NB4 (cell line): ENCODE measurements around the gene RPS18.

Experiments used
- DNase-seq: peaks from one replicate; pipeline ENCODE4 v3.0.0; 2010; ENCODE audit warnings: low read depth
- H3K4me3 ChIP-seq: one replicate; pipeline ENCODE4 v1.5.1; 2011; ENCODE audit warnings: mild to moderate bottlenecking, low read depth, low read length, moderate library complexity
- MYC ChIP-seq: IDR thresholded peaks from 2 replicates; pipeline ENCODE4 v1.6.1; 2011; ENCODE audit warnings: low read depth, low read length
- POLR2A ChIP-seq: IDR thresholded peaks from 2 replicates; pipeline ENCODE4 v1.6.1; 2011; ENCODE audit warnings: mild to moderate bottlenecking; ENCODE audit not compliant: insufficient read length; ENCODE audit errors: extremely low read depth
- TF ChIP-seq, protein P1 (sequence below): IDR thresholded peaks from 2 replicates; pipeline ENCODE4 v1.6.1; 2011; ENCODE audit warnings: low read depth, low read length
- TF ChIP-seq, protein P2 (sequence below): IDR thresholded peaks from one replicate; pipeline ENCODE4 v1.5.1; 2012; ENCODE audit warnings: low read depth, low read length

RPS18 gene

DNA sequence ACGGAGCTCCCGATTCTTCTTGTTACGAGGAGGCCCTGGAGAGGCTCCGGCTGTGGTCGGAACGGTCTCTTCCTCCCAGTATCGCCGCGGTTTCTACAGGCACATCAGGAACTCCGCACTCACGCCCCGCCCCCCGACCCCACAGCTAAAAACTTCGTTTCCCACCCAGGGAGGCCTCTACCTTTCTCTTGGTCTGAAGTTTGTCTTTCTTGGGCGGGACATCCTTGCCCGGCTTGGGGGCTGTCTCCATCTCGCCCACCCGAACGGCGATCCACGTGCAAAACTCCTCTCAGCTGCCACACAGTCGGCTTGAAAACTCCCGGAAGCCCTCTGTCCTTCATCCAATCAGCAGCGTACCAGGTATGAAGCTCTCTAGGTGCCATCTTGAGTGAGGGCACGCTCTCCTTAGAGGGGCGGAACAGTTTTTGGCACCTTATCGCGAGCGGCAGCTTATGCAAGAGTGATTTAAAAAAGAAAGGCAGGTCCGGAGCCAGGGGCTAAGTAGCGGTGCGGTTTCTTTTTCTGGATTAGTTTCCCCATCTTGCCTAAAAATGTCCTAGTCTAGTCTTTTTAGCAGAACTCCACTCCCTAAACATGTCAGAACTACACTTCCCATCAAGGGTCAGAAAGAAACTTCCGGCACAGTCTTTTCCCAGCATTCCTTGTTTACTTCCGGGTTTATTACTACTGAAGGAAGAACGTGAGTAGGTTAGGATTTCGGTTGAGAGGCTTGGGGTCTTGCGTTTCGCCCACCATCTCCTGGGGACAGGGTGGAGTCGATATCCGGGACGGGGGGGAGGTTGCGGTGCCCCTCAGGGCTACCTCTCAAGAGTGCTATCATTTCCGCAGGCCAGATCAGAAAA, 17.3 kb downstream of the RPS18 start, which contains the start of the genes PFDN6 and WDR46:
PFDN6 (plus strand) TSS at position 681 of the 863 bp plus-strand sequence. CDS start 256 bp downstream, outside the sequence.
WDR46 (minus strand) TSS at position 319 of the 863 bp plus-strand sequence; CDS start at position 250, 69 bp downstream.
- TF ChIP-seq POLR2A (peak; percentile 63), MYC (peak; percentile 81)
- TF ChIP-seq, protein P1, sequence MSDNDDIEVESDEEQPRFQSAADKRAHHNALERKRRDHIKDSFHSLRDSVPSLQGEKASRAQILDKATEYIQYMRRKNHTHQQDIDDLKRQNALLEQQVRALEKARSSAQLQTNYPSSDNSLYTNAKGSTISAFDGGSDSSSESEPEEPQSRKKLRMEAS, result peak; percentile 91
- TF ChIP-seq, protein P2, sequence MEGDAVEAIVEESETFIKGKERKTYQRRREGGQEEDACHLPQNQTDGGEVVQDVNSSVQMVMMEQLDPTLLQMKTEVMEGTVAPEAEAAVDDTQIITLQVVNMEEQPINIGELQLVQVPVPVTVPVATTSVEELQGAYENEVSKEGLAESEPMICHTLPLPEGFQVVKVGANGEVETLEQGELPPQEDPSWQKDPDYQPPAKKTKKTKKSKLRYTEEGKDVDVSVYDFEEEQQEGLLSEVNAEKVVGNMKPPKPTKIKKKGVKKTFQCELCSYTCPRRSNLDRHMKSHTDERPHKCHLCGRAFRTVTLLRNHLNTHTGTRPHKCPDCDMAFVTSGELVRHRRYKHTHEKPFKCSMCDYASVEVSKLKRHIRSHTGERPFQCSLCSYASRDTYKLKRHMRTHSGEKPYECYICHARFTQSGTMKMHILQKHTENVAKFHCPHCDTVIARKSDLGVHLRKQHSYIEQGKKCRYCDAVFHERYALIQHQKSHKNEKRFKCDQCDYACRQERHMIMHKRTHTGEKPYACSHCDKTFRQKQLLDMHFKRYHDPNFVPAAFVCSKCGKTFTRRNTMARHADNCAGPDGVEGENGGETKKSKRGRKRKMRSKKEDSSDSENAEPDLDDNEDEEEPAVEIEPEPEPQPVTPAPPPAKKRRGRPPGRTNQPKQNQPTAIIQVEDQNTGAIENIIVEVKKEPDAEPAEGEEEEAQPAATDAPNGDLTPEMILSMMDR, result no peak
- peak; percentile 94 for DNase-seq
- H3K4me3 ChIP-seq, result peak within 1 kb of the TSS; percentile 73

DNA sequence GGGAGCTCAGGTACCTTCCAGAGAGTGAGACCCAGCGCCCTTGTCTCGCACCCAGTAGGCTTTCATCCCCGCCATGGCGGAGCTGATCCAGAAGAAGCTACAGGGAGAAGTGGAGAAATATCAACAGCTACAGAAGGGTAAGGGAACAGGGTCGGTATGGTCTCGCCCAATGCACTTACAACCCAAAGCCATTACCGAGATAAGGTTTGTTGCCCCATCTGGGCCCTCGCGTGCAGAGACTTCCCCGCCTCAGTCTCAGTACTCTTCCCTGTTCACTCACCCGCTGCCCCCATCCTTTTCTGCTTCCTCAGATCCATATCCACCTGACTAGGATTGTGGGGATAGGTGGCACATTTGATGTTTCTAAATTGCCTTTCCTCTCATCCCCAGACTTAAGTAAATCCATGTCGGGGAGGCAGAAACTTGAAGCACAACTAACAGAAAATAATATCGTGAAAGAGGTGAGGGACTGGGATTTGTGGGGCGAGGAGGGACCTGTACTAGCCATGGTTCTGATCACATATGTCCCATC, 18.0 kb downstream of the RPS18 start:
- no peak for DNase-seq
- H3K4me3 ChIP-seq, result peak overlapping the region; percentile 73
- TF ChIP-seq, protein P2, result no peak
- TF ChIP-seq MYC (no peak), POLR2A (no peak)
- TF ChIP-seq, protein P1, result no peak

DNA sequence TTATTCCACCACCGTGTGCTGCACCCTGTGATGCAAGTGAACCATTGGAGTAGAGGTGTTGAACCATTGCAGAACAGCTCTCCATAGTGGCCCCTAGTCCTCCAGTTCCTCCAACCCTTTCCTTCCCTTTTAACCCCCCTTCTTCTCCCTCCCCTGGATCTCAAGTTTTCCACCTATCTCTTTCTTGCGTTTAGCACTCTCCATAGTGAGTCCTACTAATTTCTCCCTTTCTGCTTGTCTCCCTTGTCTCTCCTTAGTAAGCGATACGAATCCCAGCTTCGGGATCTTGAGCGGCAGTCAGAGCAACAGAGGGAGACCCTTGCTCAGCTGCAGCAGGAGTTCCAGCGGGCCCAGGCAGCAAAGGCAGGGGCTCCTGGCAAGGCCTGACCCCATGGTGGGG, 18.6 kb downstream of the RPS18 start:
- DNase-seq, result no peak
- peak overlapping the region; percentile 73 for H3K4me3 ChIP-seq
- no peak for TF ChIP-seq MYC
- TF ChIP-seq, protein P1, result no peak
- no peak for TF ChIP-seq POLR2A
- TF ChIP-seq, protein P2, result no peak

DNA sequence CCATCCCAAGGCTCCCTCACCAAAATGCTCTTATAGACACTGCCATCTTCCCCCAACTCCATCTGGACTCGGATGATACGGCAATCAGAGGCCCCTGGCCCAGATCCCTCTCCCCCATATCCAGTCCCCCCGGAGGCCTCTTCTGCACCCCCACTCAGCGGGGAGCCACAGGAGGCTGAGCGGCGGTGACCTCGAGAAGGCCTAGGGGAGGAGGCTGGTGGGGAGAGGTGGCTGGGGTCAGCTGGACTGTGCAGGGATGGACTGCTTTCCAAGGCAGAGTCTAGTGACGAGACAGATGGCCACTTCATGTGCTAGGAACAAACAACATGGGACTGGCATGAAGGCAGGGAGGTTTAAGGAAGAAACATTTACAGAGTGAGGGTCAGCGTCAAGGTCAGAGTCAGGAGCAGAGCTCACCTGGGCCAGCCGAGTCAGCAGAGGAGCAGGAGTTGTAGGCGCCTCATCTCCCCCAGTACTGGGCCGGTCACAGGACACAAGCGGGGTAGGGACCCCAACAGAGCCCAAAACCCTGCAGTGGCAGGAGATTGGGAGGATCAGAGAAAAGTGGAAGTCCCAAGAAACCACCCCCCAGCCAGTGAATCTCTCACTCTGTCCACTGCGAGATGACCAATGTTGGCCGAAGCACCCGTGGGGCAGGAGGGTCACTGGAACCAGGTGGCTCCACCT, 21.3 kb downstream of the RPS18 start:
- TF ChIP-seq, protein P1, result no peak
- TF ChIP-seq POLR2A (no peak), MYC (no peak)
- TF ChIP-seq, protein P2, result no peak
- no peak overlapping the region for H3K4me3 ChIP-seq
- no peak for DNase-seq

DNA sequence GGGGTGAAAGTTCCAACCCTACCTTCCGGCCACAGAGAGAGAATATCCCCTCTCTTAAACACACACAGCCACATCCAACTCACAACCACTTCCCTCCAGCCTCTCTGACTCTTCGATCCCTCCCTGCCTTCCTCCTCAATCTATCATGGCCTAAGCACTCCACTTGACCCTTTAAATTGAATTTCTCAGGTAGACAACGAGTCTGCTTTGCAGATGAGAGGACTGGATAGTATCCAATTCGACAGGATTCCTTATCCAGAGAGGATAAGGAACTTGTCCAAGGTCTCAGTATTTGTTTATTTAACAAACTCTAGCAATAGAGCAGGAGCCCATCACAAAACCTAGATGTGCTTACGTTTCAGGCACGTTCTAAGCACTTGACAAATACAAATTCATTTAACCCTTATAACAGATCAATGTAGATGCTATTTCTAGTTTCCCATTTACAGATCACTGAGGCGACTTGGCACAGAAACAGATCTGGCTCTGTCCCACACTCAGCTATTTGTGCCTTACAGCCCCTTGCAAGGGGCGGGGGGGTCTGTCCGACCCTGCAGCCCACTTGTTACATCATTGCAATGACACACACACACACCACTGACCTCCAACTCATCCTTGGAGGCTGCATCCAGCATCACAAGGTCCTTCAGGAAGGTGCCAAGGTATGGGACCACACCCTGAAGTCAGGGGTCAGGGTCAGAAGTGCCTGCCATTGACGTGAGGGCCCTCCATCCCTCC, 22.4 kb downstream of the RPS18 start:
- TF ChIP-seq, protein P1, result no peak
- no peak for TF ChIP-seq MYC
- TF ChIP-seq, protein P2, result no peak
- TF ChIP-seq POLR2A, result no peak
- no peak for DNase-seq
- no peak overlapping the region for H3K4me3 ChIP-seq
